SK-N-SH (cell line): Measurements from ENCODE around the gene RBM15B. TPM values are rescaled to one million over a fixed set of nuclear protein-coding genes. Genes with fewer than 3 reads are reported as not detected.

Experiments used
- CTCF ChIA-PET: fragments of 300-600, 350-600 bp; formaldehyde crosslinking; extraction: SDS; loops from one replicate; lab custom pipeline; 2021; lab: Yijun Ruan, JAX
- POLR2A ChIA-PET: fragments of 350-600 bp; sonication (Branson Sonifier 250); formaldehyde crosslinking; extraction: SDS; loops from one replicate; lab custom pipeline; 2020; ENCODE audit warnings: antibody characterized with exemption, inconsistent platforms; lab: Yijun Ruan, JAX
- DNase-seq: peaks from one replicate; pipeline ENCODE4 v3.0.0; 2012
- H2AFZ ChIP-seq: fragments of 200-600 bp; sonication (generic); 2 replicates; pipeline ENCODE4 v1.8.1; 2016; ENCODE audit warnings: antibody characterized with exemption, mild to moderate bottlenecking, low read depth
- H3F3A ChIP-seq: fragments of 200-600 bp; sonication (generic); replicated peaks from 2 replicates; pipeline ENCODE3; 2016; ENCODE audit warnings: antibody characterized with exemption, mild to moderate bottlenecking; ENCODE audit not compliant: insufficient read depth
- H3K27ac ChIP-seq, 2 experiments: fragments of 200-500 bp in 1 of 2; fragments of 200-600 bp in 1 of 2; sonication (Bioruptor generic) in 1 of 2; sonication (generic), shearing (Covaris generic) in 1 of 2; 2 replicates each; pipeline versions ENCODE4 v1.5.1 to v1.6.1; 2014 to 2016; ENCODE audit warnings: low read depth in 2 of 2, inconsistent platforms in 1 of 2, low read length in 1 of 2, mild to moderate bottlenecking in 1 of 2, mixed read lengths in 1 of 2
- H3K27me3 ChIP-seq: fragments of 200-600 bp; sonication (generic), shearing (Covaris generic); 2 replicates; pipeline ENCODE4 v1.6.1; 2016; ENCODE audit warnings: mixed run types; ENCODE audit not compliant: insufficient read depth
- H3K36me3 ChIP-seq, 2 experiments: fragments of 200-500 bp in 1 of 2; fragments of 200-600 bp in 1 of 2; sonication (Bioruptor generic) in 1 of 2; sonication (generic) in 1 of 2; replicated peaks in 1 of 2; 2 replicates each; pipeline versions ENCODE3 to v1.5.1; 2014 to 2016; ENCODE audit warnings: low read length in 1 of 2, mild to moderate bottlenecking in 1 of 2; ENCODE audit not compliant: insufficient read depth in 2 of 2, control insufficient read depth in 1 of 2
- H3K4me1 ChIP-seq, 2 experiments: fragments of 200-500 bp in 1 of 2; fragments of 200-600 bp in 1 of 2; sonication (Bioruptor generic) in 1 of 2; sonication (generic), shearing (Covaris generic) in 1 of 2; 2 replicates each; pipeline versions ENCODE4 v1.5.1 to v1.6.1; 2014 to 2016; ENCODE audit warnings: low read depth in 1 of 2, low read length in 1 of 2, mixed run types in 1 of 2; ENCODE audit not compliant: insufficient read depth in 2 of 2, control insufficient read depth in 1 of 2
- H3K4me2 ChIP-seq: fragments of 200-600 bp; sonication (generic), shearing (Covaris generic); 2 replicates; pipeline ENCODE4 v1.6.1; 2017; ENCODE audit warnings: mixed run types
- H3K4me3 ChIP-seq, 2 experiments: fragments of 200-500 bp in 1 of 2; fragments of 200-600 bp in 1 of 2; sonication (Bioruptor generic) in 1 of 2; sonication (generic), shearing (Covaris generic) in 1 of 2; 2 replicates each; pipeline versions ENCODE4 v1.5.1 to v1.8.1; 2014 to 2016; ENCODE audit warnings: low read depth in 2 of 2, inconsistent platforms in 1 of 2, low read length in 1 of 2, mild to moderate bottlenecking in 1 of 2, mixed read lengths in 1 of 2, moderate library complexity in 1 of 2
- H3K79me2 ChIP-seq: fragments of 200-600 bp; sonication (generic); 2 replicates; pipeline ENCODE4 v1.8.1; 2017; ENCODE audit warnings: mild to moderate bottlenecking; ENCODE audit not compliant: insufficient read depth
- H3K9ac ChIP-seq: fragments of 200-600 bp; sonication (generic); 2 replicates; pipeline ENCODE4 v1.6.1; 2017; ENCODE audit warnings: mixed run types
- H3K9me2 ChIP-seq: fragments of 200-600 bp; sonication (generic); 2 replicates; pipeline ENCODE4 v1.6.1; 2017; ENCODE audit warnings: mixed run types
- H3K9me3 ChIP-seq: fragments of 200-600 bp; sonication (generic); 2 replicates; pipeline ENCODE4 v1.6.1; 2017; ENCODE audit warnings: mixed run types, mild to moderate bottlenecking, moderate library complexity
- H4K20me1 ChIP-seq: fragments of 200-600 bp; sonication (generic); 2 replicates; pipeline ENCODE4 v1.6.1; 2017; ENCODE audit warnings: mild to moderate bottlenecking, mixed run types; ENCODE audit not compliant: insufficient read depth
- CHD2 ChIP-seq: fragments of 150-350 bp; IDR thresholded peaks from 2 replicates; pipeline ENCODE4 v1.6.1; 2018; ENCODE audit warnings: low read length; ENCODE audit not compliant: partially characterized antibody
- CTCF ChIP-seq: fragments of 200-600 bp; sonication (generic); IDR thresholded peaks from 2 replicates; pipeline ENCODE4 v1.6.1; 2017; ENCODE audit warnings: antibody characterized with exemption, mild to moderate bottlenecking, moderate library complexity
- ELF1 ChIP-seq: IDR thresholded peaks from 2 replicates; pipeline ENCODE4 v1.4.0; 2012
- GATA2 ChIP-seq: sonication (generic); formaldehyde crosslinking; IDR thresholded peaks from 2 replicates; pipeline ENCODE4 v1.5.0; 2020; ENCODE audit warnings: mild to moderate bottlenecking, missing genetic modification reagents
- JUND ChIP-seq: IDR thresholded peaks from 2 replicates; pipeline ENCODE4 v1.4.0; 2012
- MAX ChIP-seq: IDR thresholded peaks from 2 replicates; pipeline ENCODE4 v1.4.0; 2012; ENCODE audit warnings: low read depth
- MXI1 ChIP-seq: IDR thresholded peaks from 2 replicates; pipeline ENCODE4 v1.6.1; 2012; ENCODE audit warnings: mild to moderate bottlenecking, low read depth, low read length, improper control_type of control experiment
- NFIC ChIP-seq: IDR thresholded peaks from 2 replicates; pipeline ENCODE4 v1.4.0; 2012; ENCODE audit warnings: borderline replicate concordance
- NRF1 ChIP-seq: IDR thresholded peaks from 2 replicates; pipeline ENCODE4 v1.6.1; 2012; ENCODE audit warnings: low read depth, mild to moderate bottlenecking, low read length
- POLR2AphosphoS5 ChIP-seq: IDR thresholded peaks from 2 replicates; pipeline ENCODE4 v1.6.1; 2012; ENCODE audit warnings: low read depth, low read length
- RCOR1 ChIP-seq: fragments of 150-350 bp; IDR thresholded peaks from 2 replicates; pipeline ENCODE4 v1.6.1; 2017; ENCODE audit warnings: antibody characterized with exemption, low read length
- RFX5 ChIP-seq: IDR thresholded peaks from 2 replicates; pipeline ENCODE4 v1.6.1; 2012; ENCODE audit warnings: mild to moderate bottlenecking, improper control_type of control experiment, low read length
- SIN3A ChIP-seq: IDR thresholded peaks from 2 replicates; pipeline ENCODE4 v1.6.1; 2012; ENCODE audit warnings: low read depth, mild to moderate bottlenecking, low read length, moderate library complexity, borderline replicate concordance
- TAF1 ChIP-seq: IDR thresholded peaks from 2 replicates; pipeline ENCODE4 v1.6.1; 2012; ENCODE audit warnings: low read depth, mild to moderate bottlenecking, low read length, moderate library complexity, borderline replicate concordance
- ZBTB33 ChIP-seq: IDR thresholded peaks from 2 replicates; pipeline ENCODE4 v1.4.0; 2012; ENCODE audit warnings: low read depth, borderline replicate concordance
- WGBS: methylation state at CpG from one replicate; pipeline ENCODE4 v1.1.6; 2017; ENCODE audit warnings: low lambda C conversion rate; 5-methylcytosine and 5-hydroxymethylcytosine counted together
- polyA plus RNA-seq, 3 experiments: library from polyadenylated mRNA; depleted of rRNA; stranded (reverse); fragments of >200 nt; gene quantifications; 2 replicates each; pipeline ENCODE4 v1.2.3, GENCODE V29; 2012

The RBM15B gene
- polyA plus RNA-seq, 1 of the 3 experiments (the other 2 are of a cell fraction): 17.0 TPM

DNA sequence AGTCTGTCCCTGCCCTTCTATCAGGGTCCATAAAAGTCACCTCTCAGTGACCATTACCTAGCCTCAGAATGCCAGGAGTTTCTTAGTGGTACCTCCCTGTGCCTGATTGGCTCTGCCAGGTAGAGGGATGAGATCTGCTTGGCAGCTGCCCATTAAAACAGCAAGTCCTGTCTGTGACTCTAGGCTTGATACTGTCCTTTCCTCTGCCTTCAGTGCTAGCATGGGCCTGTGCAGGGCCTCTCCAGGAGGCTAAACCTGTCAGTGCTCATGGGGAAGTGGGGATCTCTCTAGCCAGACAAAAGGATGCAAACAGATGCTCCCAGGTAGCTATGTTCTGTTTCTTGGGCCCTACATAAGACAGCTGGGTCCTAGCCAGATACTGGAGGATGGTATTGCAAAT lies 15.9 kb upstream of the RBM15B start:
- no peak overlapping the region for H3K27ac ChIP-seq
- H3K79me2 ChIP-seq: no peaks in the 10 kb centered on the region
- H4K20me1 ChIP-seq: no peaks in the 10 kb centered on the region
- H3K9ac ChIP-seq: no peak overlapping the region
- H2AFZ ChIP-seq: no peak overlapping the region
- TF ChIP-seq ELF1 (no peak), RFX5 (no peak), MXI1 (no peak), CHD2 (no peak), GATA2 (CRISPR knock-in tag) (no peak)
- no peaks in the 10 kb centered on the region for H3K9me2 ChIP-seq
- no peaks in the 10 kb centered on the region for H3K36me3 ChIP-seq
- ChIA-PET POLR2A (interaction anchor here (1.4 kb wide), 1 partner anchor 10 kb away, joined by 3 read pairs; the partner anchor contains the start of gene MANF), CTCF (interaction anchor here (3.6 to 6.2 kb wide), 2 partner anchors 275 to 759 kb away, joined by 12 to 53 read pairs; partner anchors contain the start of gene MAPKAPK3)
- no peak for DNase-seq
- no peaks in the 10 kb centered on the region for H3F3A ChIP-seq
- no peak overlapping the region for H3K4me2 ChIP-seq
- no peaks in the 10 kb centered on the region; the same call in 1 of the 2 replicates for H3K27me3 ChIP-seq
- no peaks in the 10 kb centered on the region for H3K4me1 ChIP-seq
- H3K9me3 ChIP-seq: no peaks in the 10 kb centered on the region
- no peak overlapping the region for H3K4me3 ChIP-seq

GRCh38 chr3:51375571-51375970 lies 15.5 kb upstream of the RBM15B start:
- H3K9ac ChIP-seq: no peak overlapping the region
- WGBS: 79% methylated on average over 8 of the region's 8 CpGs
- H3K27me3 ChIP-seq: no peaks in the 10 kb centered on the region; the same call in 1 of the 2 replicates
- H4K20me1 ChIP-seq: no peaks in the 10 kb centered on the region
- no peak overlapping the region for H3K4me2 ChIP-seq
- no peaks in the 10 kb centered on the region for H3K36me3 ChIP-seq
- H3K4me3 ChIP-seq: no peak overlapping the region
- no peaks in the 10 kb centered on the region for H3K9me2 ChIP-seq
- H2AFZ ChIP-seq: no peak overlapping the region
- CTCF ChIA-PET: interaction anchor here (3.6 to 6.2 kb wide), 3 partner anchors 13 to 759 kb away, joined by 12 to 53 read pairs (median 37); partner anchors contain the start of gene MAPKAPK3
- POLR2A ChIA-PET: no interaction called here
- H3K27ac ChIP-seq: no peak overlapping the region
- no peaks in the 10 kb centered on the region for H3K4me1 ChIP-seq
- no peaks in the 10 kb centered on the region for H3K9me3 ChIP-seq
- TF ChIP-seq MAX (no peak), NRF1 (no peak), ZBTB33 (no peak)
- TF ChIP-seq, all 33 proteins: peak for 0
- no peaks in the 10 kb centered on the region for H3K79me2 ChIP-seq
- no peak for DNase-seq
- H3F3A ChIP-seq: no peaks in the 10 kb centered on the region

DNA sequence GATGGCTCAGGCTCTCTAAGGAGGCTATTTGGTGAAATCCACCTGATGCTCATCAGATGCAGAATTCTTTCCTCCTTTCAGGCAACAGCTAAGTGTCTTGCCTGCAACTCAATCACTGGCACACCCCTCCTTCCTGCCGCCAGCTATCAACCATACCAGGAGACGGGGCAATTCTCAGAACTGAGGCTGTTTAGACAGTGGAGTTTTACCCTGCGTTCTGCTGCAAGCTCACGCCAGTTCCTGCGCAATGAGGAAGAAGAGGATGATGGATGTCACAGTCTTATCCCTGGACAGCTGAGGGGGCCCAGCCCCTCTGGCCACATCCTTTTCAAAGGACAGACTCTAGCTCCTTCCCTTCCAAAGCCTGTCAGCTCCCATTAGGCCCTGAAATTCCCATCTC lies 13.0 kb upstream of the RBM15B start:
- H3K9me3 ChIP-seq: no peaks in the 10 kb centered on the region
- CTCF ChIA-PET: interaction anchor here (0.7 to 6.2 kb wide), 5 partner anchors 9 to 765 kb away, joined by 3 to 53 read pairs (median 12); partner anchors contain the start of gene MAPKAPK3
- H3K4me3 ChIP-seq: no peak overlapping the region
- H3K36me3 ChIP-seq: no peaks in the 10 kb centered on the region
- H3K4me1 ChIP-seq: no peaks in the 10 kb centered on the region; a peak in 1 of 4 replicates
- H3K27me3 ChIP-seq: no peaks in the 10 kb centered on the region; the same call in 1 of the 2 replicates
- no peak overlapping the region for H3K4me2 ChIP-seq
- H3K9me2 ChIP-seq: no peaks in the 10 kb centered on the region
- TF ChIP-seq ZBTB33 (no peak), MXI1 (no peak), POLR2AphosphoS5 (no peak), SIN3A (no peak), MAX (no peak), RCOR1 (no peak), JUND (no peak), TAF1 (no peak), NFIC (no peak), CTCF (no peak)
- no peaks in the 10 kb centered on the region for H4K20me1 ChIP-seq
- peaks cover under 1% of the 10 kb centered on the region; the same call in 1 of the 2 replicates for H3K79me2 ChIP-seq
- no peaks in the 10 kb centered on the region for H3F3A ChIP-seq
- no peak overlapping the region for H2AFZ ChIP-seq
- no peak overlapping the region for H3K27ac ChIP-seq
- no peak for DNase-seq
- POLR2A ChIA-PET: no interaction called here
- H3K9ac ChIP-seq: no peak overlapping the region
- WGBS: 86% methylated on average over 5 of the region's 5 CpGs
